ENCODE data around the gene SIRT7.
A peak's percentile ranks its signal among the peaks of the same experiment; 100 is the strongest.
"Not testable (repeated sequence)": the region's sequence is repeated elsewhere in the genome, so short reads cannot be mapped to it uniquely, and the experiment has no call there.

The SIRT7 gene

DNA sequence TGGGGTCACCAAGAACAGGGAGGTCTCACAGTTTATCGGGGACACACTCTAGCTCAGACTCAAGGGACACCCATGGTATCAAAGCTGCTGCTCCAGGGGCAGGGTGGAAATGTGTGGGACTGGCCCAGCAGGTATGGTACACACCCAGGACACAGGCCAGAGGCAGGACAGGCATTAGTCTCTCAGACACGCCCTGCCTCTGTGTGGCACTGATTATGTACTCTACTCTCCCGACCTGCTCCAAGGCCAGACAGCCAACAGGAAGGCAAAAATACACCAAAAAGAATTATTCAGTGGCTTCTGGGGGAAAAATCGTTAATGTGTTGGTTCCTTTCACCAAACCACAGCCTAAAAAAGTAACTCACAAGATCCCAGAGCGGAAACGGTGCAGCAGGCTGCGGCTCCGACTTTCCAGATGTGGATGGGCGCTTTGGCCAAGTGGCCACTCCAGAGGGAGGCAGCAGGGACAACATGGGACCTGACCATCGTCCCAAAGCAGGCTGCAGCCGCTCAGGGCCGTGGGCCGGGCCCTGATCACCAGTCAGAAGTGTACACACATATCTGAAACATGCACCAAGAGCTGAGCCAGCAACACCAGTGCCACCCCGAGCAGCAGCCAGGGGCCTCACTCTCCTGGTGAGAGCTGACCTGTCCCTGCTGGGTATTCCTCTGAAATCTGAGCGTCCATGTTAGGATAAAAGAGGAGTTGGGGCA lies 1.0 kb upstream of the SIRT7 start:
- DNase-seq, result no peak

- not testable (repeated sequence) for DNase-seq
Measured at GRCh38 chr17:81918333-81918669, 325 bp upstream of the SIRT7 start.

GRCh38 chr17:81916234-81917001 lies 1.6 kb downstream of the SIRT7 start:
- DNase-seq, result no peak

GRCh38 chr17:81915331-81915730 lies 2.6 kb downstream of the SIRT7 start:
- no peak for DNase-seq

- DNase-seq, result no peak
Measured at GRCh38 chr17:81914103-81914850, 3.7 kb downstream of the SIRT7 start.

DNA sequence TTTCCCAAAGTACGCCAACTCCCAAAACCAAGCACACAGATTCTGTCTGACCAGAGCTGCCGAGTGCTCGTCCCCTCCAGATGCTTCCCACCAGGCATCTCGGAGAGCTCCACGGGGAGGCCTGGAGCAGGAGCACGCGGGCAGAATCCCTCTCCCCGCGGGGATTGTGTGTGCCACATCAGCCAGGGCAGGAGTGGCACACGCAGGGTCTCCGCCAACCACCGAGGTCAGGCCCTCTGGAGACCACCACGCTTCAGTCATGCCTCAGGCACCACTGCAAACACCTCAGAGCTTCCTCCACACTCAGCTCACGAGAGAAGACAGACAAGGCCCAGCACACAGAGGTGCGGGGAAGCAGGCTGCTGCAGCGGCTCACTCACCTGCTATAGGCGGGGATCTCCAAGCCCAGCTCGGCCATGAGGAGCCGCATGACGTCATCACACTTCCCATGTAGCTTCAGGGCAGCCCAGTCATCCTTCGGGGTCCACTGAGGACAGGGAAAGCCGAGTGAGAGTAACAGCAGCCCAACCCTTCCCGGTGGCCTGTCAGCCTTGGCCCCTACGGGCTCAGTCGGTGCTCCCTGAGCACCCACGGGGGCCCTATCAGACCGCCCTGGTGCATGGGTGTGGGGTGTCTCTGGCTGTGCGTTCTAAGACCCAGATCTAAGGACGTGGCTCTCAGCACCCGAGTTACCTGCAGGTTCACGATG lies 4.4 kb downstream of the SIRT7 start:
- no peak for DNase-seq

- no peak for DNase-seq
Measured at GRCh38 chr17:81912441-81913309, 5.3 kb downstream of the SIRT7 start.

- DNase-seq, result no peak
Measured at GRCh38 chr17:81911969-81912368, 6.0 kb downstream of the SIRT7 start.

GRCh38 chr17:81911277-81911961 lies 6.6 kb downstream of the SIRT7 start, which contains the start of gene PCYT2:
PCYT2 (minus strand) TSS chr17:81911399; CDS start chr17:81911355, 44 bp downstream.
- DNase-seq, result peak; percentile 93

GRCh38 chr17:81910840-81911276 lies 7.1 kb downstream of the SIRT7 start:
- no peak for DNase-seq

DNA sequence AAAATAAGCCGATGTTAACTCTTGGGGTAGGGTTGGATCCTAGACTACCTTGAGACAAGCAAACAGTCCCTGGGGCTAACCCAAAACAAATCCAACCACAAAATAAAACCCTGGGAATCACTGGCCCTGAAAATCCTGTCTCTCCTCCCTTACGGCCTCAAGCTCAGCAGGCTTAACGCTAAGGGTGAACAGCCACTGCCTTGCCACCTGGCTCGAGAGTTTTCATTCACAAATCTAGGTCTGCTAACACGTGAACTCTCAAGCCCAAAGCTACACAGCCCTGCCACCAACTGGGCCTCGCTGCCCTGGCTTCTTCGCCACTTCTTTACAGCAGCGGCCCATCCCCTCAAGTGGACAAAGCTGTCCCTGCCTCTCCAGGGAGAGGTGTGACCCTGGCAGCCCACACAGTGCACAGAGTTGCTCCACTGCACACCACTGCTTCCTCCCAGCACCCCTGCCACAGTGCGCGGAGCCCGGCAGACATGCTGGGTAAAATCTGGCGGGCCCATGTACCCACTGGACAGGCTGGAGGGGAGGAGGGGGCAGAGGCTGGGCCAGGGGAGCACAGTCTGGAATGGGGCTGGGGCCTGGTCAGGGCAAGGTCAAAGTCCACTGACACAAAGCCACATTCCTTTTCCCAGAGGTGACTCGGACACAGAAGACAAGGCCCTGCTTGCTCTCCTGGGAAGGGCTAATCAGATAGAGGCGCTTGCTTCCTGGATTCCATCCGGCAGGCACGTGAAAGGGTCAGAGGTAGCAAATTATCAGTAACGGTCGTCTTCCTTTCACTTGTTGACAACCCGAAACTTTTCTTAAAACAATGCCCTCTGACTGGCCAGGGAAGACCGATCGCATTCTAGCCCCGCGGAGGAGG lies 7.8 kb downstream of the SIRT7 start:
- DNase-seq, result no peak

DNA sequence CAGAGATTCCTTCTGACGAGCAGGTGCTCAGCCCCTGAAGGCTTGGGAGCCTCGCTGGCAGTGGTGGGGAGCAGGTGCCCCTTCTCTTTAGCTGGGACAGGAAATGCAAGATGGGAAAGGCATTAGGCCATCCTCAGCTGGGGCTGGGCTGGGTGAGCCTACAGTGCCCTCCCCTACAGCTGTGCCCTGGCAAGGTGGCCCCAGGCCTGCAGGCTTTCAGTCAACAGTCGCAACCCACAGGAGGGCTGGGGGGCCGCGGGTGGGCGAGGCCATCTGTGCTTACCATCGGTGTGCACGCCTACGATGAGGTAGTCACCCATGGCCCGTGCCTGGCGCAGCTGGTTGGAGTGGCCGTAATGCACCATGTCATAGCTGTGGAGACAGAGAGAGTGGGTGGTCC lies 8.7 kb downstream of the SIRT7 start:
- DNase-seq, result no peak

- no peak for DNase-seq
Measured at GRCh38 chr17:81908793-81909192, 9.2 kb downstream of the SIRT7 start.

DNA sequence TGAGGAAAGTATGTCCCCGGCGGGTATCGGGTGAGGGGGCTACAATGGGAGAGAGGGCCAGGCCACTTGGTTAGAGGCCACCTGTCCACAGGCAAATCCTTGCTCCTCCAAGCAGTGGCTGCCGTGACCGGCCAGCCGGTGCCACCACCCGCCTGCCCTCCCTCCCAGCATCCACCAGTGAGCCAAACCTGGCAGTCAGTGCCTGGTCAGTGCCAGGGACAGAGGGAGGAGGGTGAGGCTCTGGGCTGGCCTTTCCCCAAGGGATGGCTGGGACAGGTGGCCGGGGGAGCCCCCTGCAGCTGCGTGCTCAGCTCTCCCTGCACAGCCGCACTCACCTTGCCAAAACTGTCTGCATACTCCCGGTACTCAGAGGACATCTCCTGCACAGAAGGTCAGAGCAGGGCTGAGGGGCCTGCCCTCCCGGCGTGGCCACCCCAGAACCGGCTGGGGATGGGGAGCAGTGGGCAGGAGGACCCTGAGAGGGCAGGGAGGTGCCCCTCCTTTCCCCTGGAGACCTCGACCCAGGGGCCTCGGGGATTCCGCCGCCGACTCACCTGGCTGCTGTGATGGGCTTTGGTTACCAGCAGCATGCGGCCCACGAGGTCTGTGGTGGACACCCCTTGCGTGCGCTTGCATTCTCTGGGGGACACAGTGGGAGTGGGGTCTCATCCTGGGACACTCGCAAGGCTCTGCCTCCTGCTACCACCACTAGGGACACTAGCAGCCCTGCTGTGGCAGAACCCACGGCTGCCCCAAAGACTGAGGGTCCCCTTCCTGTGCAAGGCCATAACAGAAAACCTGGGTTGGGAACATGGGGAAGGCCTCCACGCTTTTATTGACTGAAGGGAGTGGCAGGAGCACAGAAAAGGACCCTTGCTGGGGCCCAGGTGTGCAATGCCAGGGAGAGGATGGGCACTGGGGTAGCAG lies 10.5 kb downstream of the SIRT7 start:
- DNase-seq, result no peak

GRCh38 chr17:81906476-81907218 lies 11.3 kb downstream of the SIRT7 start:
- no peak for DNase-seq

- no peak for DNase-seq
Measured at GRCh38 chr17:81905993-81906392, 12.0 kb downstream of the SIRT7 start.

DNA sequence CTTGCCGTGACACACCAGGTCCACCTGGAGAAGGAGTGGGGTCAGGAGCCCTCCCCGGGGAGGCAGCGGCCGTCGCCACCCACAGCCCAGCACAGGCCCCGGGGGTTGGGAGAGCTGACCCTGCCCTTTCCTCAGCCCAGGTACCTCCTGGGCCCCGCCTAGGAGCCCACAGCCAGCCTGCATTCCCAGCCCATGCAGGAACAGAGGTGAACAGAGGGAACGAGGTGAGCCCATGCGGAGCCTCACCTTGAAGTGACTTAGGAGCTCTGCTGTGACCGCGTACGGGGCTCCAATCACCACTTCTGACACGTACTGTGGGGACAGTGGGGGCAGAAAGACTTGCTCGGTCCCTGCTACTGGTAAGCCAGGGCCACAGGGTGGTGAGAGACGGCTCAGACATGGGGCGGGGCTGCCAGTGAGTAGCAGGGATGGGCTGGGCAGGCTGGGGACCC lies 12.5 kb downstream of the SIRT7 start:
- no peak for DNase-seq
